ENCODE data around the gene XPOT.

Gene XPOT

DNA sequence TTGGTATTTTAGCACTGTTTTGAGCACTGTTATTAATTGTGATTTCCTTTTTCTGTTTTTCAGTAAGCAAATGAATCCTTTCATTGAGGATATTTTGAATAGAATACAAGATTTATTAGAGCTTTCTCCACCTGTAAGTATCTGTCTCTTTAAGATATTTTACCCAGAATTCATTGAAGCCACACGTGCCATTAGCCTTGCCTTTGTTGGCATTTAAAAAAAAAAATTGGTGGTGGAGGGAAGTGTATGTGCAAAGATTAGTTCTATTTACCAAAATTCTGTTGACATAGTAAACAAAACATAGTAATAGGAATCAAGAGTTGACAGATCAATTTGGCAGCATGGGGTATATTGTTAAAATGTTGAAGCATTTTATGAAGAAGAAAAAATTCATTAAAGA is 23.8 kb downstream of the XPOT start:
- no peak for TF ChIP-seq EZH2 (IDR thresholded peaks at IDR 0.05; ENCODE audit: borderline replicate concordance, low read length)
- TF ChIP-seq, protein P1, sequence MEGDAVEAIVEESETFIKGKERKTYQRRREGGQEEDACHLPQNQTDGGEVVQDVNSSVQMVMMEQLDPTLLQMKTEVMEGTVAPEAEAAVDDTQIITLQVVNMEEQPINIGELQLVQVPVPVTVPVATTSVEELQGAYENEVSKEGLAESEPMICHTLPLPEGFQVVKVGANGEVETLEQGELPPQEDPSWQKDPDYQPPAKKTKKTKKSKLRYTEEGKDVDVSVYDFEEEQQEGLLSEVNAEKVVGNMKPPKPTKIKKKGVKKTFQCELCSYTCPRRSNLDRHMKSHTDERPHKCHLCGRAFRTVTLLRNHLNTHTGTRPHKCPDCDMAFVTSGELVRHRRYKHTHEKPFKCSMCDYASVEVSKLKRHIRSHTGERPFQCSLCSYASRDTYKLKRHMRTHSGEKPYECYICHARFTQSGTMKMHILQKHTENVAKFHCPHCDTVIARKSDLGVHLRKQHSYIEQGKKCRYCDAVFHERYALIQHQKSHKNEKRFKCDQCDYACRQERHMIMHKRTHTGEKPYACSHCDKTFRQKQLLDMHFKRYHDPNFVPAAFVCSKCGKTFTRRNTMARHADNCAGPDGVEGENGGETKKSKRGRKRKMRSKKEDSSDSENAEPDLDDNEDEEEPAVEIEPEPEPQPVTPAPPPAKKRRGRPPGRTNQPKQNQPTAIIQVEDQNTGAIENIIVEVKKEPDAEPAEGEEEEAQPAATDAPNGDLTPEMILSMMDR (IDR thresholded peaks at IDR 0.05; ENCODE audit: low read length): no peak
- no peaks in the 10 kb centered on the region for H3K27me3 ChIP-seq (ENCODE audit: insufficient read depth, low read length)
- H3F3A ChIP-seq (ENCODE audit: insufficient read depth, low read length): no peaks in the 10 kb centered on the region
- no peaks in the 10 kb centered on the region for H4K20me1 ChIP-seq (ENCODE audit: insufficient read depth, low read length)
- peaks cover 94% of the 10 kb centered on the region for H3K36me3 ChIP-seq (ENCODE audit: insufficient read depth, low read length)
- no peaks in the 10 kb centered on the region for H3K9me3 ChIP-seq (ENCODE audit: low read length)
- no peak overlapping the region for H3K9ac ChIP-seq (ENCODE audit: low read length)
- no peaks in the 10 kb centered on the region for H3K79me2 ChIP-seq (ENCODE audit: insufficient read depth, low read length)
- H3K4me2 ChIP-seq (ENCODE audit: low read length): no peak overlapping the region
- H3K9me2 ChIP-seq (ENCODE audit: low read depth, low read length): no peaks in the 10 kb centered on the region
- H3K27ac ChIP-seq (ENCODE audit: low read depth, low read length, poor library complexity, severe bottlenecking): no peak overlapping the region
- no peak overlapping the region for H3K4me3 ChIP-seq (ENCODE audit: low read depth, low read length, poor library complexity, severe bottlenecking)
- no peak overlapping the region for H2AFZ ChIP-seq (ENCODE audit: low read length)
- H3K4me1 ChIP-seq (ENCODE audit: insufficient read depth, low read length, severe bottlenecking): no peaks in the 10 kb centered on the region

DNA sequence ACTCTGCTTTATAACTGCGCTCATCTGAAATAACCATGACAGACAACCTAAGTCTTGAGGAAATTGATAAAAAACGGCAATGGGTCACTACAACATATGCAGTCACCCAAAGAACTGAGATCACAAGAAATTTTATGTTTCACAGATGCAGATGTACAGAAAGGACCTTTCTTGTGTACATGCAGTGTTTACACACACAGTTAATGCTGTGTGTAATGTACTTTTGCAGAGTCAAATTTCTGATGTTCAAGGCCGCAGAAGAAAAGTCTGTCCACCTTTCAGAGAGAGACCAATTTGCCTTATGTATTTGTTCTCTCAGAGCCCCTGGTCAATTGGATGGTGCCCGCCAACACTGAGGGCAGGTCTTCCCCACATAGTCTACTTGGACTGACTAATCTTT is 24.8 kb downstream of the XPOT start:
- H3K79me2 ChIP-seq (ENCODE audit: insufficient read depth, low read length): no peaks in the 10 kb centered on the region
- no peak overlapping the region for H3K4me2 ChIP-seq (ENCODE audit: low read length)
- H3F3A ChIP-seq (ENCODE audit: insufficient read depth, low read length): no peaks in the 10 kb centered on the region
- H4K20me1 ChIP-seq (ENCODE audit: insufficient read depth, low read length): no peaks in the 10 kb centered on the region
- no peak overlapping the region for H3K9ac ChIP-seq (ENCODE audit: low read length)
- H3K4me1 ChIP-seq (ENCODE audit: insufficient read depth, low read length, severe bottlenecking): no peaks in the 10 kb centered on the region
- H3K4me3 ChIP-seq (ENCODE audit: low read depth, low read length, poor library complexity, severe bottlenecking): no peak overlapping the region
- no peaks in the 10 kb centered on the region for H3K9me3 ChIP-seq (ENCODE audit: low read length)
- TF ChIP-seq, protein P1 (IDR thresholded peaks at IDR 0.05; ENCODE audit: low read length): no peak
- no peak for TF ChIP-seq EZH2 (IDR thresholded peaks at IDR 0.05; ENCODE audit: borderline replicate concordance, low read length)
- H3K36me3 ChIP-seq (ENCODE audit: insufficient read depth, low read length): peaks cover 96% of the 10 kb centered on the region
- H3K27ac ChIP-seq (ENCODE audit: low read depth, low read length, poor library complexity, severe bottlenecking): no peak overlapping the region
- H3K27me3 ChIP-seq (ENCODE audit: insufficient read depth, low read length): no peaks in the 10 kb centered on the region
- no peak overlapping the region for H2AFZ ChIP-seq (ENCODE audit: low read length)
- H3K9me2 ChIP-seq (ENCODE audit: low read depth, low read length): no peaks in the 10 kb centered on the region

DNA sequence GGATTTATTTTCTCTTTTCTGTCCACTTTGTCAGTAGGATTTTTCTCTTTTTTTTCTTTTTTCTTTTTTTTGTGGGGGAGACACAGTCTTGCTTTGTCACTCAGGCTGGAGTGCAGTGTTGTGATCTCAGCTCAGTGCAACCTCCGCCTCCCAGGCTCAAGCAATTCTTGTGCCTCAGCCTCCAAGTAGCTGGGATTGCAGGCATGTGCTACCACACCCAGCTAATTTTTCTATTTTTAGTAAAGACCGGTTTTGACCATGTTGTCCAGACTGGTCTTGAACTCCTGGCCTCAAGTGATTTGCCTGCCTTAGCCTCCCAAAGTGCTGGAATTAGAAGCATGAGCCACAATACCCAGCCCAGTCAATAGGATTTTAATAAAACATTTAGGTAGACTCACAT is 26.7 kb downstream of the XPOT start:
- H3K9ac ChIP-seq (ENCODE audit: low read length): no peak overlapping the region
- H3K79me2 ChIP-seq (ENCODE audit: insufficient read depth, low read length): no peaks in the 10 kb centered on the region
- no peak overlapping the region for H3K4me3 ChIP-seq (ENCODE audit: low read depth, low read length, poor library complexity, severe bottlenecking)
- no peaks in the 10 kb centered on the region for H3K9me2 ChIP-seq (ENCODE audit: low read depth, low read length)
- H4K20me1 ChIP-seq (ENCODE audit: insufficient read depth, low read length): no peaks in the 10 kb centered on the region
- TF ChIP-seq EZH2 (IDR thresholded peaks at IDR 0.05; ENCODE audit: borderline replicate concordance, low read length): no peak
- TF ChIP-seq, protein P1 (IDR thresholded peaks at IDR 0.05; ENCODE audit: low read length): no peak
- H3K27ac ChIP-seq (ENCODE audit: low read depth, low read length, poor library complexity, severe bottlenecking): no peak overlapping the region
- H3K4me1 ChIP-seq (ENCODE audit: insufficient read depth, low read length, severe bottlenecking): no peaks in the 10 kb centered on the region
- no peaks in the 10 kb centered on the region for H3F3A ChIP-seq (ENCODE audit: insufficient read depth, low read length)
- H3K36me3 ChIP-seq (ENCODE audit: insufficient read depth, low read length): peaks cover 95% of the 10 kb centered on the region
- H3K27me3 ChIP-seq (ENCODE audit: insufficient read depth, low read length): no peaks in the 10 kb centered on the region
- no peak overlapping the region for H2AFZ ChIP-seq (ENCODE audit: low read length)
- no peak overlapping the region for H3K4me2 ChIP-seq (ENCODE audit: low read length)
- no peaks in the 10 kb centered on the region for H3K9me3 ChIP-seq (ENCODE audit: low read length)

Data from OCI-LY1 (cell line).